GM19468 (cell line): ENCODE data around the gene HYPK.
"Not testable (repeated sequence)": the region's sequence is repeated elsewhere in the genome, so short reads cannot be mapped to it uniquely, and the experiment has no call there.

ENCODE experiments used
- ATAC-seq: cut with Tn5 transposase; IDR thresholded peaks from one replicate; pipeline ENCODE4 v1.9.1; 2021; ENCODE audit warnings: mild to moderate bottlenecking, moderate library complexity, moderate number of reproducible peaks; ENCODE audit not compliant: unreplicated experiment; ENCODE audit errors: extremely low read depth

HYPK gene

GRCh38 chr15:43830691-43831275 lies 30.4 kb downstream of the HYPK start:
- ATAC-seq: not testable (repeated sequence)

- ATAC-seq: not testable (repeated sequence)
Measured at GRCh38 chr15:43831519-43832052, 31.2 kb downstream of the HYPK start.

- not testable (repeated sequence) for ATAC-seq
Measured at GRCh38 chr15:43832485-43832884, 32.1 kb downstream of the HYPK start.

- ATAC-seq: no peak
Measured at GRCh38 chr15:43845421-43845820, 45.0 kb downstream of the HYPK start.

- no peak for ATAC-seq
Measured at GRCh38 chr15:43851251-43851650, 50.9 kb downstream of the HYPK start.

GRCh38 chr15:43852607-43853006 lies 52.2 kb downstream of the HYPK start:
- ATAC-seq: no peak
